PC-3 (cell line): ENCODE data around the gene PRR14L.

Source experiments
- CTCF ChIP-seq: fragments of 300-600 bp; sonication (generic); conservative IDR thresholded peaks from 2 replicates; pipeline ENCODE4 v1.5.1; 2017; ENCODE audit warnings: antibody characterized with exemption, low read depth, mild to moderate bottlenecking, low read length
- EZH2 ChIP-seq: fragments of 300-600 bp; sonication (generic); IDR thresholded peaks from one replicate; pipeline ENCODE4 v1.6.1; 2017; ENCODE audit warnings: antibody characterized with exemption, mild to moderate bottlenecking, low read length; ENCODE audit not compliant: unreplicated experiment

GRCh38 chr22:31707519-31707918, 42.4 kb downstream of the PRR14L start:
- TF ChIP-seq EZH2, result no peak
- TF ChIP-seq CTCF, result no peak
